ENCODE data around the gene ATMIN.

ATMIN gene

DNA sequence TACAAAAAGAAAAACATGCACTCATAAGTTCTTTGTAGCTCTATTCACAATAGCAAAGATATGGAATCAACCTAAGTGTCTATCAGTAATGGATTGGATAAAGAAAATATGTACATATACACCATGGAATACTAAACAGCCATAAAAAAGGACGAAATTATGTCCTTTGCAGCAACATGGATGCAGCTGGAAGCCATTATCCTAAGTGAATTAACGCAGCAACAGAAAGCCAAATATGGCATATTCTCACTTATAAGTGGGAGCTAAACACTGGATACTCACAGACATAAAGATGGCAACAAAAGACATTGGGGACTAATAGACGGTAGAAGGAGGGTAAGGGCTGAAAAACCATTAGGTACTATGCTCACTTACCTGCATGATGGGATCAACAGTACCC is 34.8 kb upstream of the ATMIN start:
- TF ChIP-seq, protein P1, sequence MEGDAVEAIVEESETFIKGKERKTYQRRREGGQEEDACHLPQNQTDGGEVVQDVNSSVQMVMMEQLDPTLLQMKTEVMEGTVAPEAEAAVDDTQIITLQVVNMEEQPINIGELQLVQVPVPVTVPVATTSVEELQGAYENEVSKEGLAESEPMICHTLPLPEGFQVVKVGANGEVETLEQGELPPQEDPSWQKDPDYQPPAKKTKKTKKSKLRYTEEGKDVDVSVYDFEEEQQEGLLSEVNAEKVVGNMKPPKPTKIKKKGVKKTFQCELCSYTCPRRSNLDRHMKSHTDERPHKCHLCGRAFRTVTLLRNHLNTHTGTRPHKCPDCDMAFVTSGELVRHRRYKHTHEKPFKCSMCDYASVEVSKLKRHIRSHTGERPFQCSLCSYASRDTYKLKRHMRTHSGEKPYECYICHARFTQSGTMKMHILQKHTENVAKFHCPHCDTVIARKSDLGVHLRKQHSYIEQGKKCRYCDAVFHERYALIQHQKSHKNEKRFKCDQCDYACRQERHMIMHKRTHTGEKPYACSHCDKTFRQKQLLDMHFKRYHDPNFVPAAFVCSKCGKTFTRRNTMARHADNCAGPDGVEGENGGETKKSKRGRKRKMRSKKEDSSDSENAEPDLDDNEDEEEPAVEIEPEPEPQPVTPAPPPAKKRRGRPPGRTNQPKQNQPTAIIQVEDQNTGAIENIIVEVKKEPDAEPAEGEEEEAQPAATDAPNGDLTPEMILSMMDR (IDR thresholded peaks at IDR 0.05), result no peak

DNA sequence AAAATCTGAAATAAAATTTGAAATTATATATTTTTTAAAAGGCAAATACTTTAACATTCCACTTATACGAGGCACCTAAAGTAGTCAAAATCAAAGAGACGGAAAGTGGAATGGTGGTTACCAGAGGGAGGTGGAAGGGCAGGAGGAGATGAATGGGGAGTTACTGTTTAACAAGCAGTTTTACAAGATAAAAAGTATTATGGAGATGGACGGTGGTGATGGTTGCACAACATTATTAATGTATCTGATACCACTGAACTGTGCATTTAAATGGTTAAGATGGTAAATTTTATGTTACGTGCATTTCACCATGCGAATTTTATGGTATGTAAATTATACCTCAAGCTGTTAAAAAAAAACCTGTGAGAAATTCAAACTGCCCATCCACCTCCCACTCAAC is 34.3 kb upstream of the ATMIN start:
- TF ChIP-seq, protein P1 (IDR thresholded peaks at IDR 0.05), result no peak

DNA sequence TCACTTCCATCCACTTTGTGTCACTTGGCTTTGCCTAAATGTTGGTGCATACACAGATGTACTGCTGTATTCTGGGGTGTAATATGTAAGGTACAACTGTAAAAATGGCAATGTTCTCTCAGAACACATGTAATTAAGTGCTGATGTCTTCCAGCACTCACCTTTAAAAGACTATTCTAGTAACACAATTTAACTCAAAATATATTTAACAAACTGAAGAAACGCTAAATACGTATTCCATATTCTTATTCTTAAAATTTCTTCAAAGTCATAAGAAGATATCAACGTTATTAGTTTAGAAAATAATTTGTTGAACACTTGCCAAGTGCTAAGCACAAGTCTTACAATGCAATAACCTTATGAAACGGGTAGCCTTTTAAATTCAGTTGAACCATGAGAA is 32.6 kb upstream of the ATMIN start:
- TF ChIP-seq, protein P1 (IDR thresholded peaks at IDR 0.05), result no peak

DNA sequence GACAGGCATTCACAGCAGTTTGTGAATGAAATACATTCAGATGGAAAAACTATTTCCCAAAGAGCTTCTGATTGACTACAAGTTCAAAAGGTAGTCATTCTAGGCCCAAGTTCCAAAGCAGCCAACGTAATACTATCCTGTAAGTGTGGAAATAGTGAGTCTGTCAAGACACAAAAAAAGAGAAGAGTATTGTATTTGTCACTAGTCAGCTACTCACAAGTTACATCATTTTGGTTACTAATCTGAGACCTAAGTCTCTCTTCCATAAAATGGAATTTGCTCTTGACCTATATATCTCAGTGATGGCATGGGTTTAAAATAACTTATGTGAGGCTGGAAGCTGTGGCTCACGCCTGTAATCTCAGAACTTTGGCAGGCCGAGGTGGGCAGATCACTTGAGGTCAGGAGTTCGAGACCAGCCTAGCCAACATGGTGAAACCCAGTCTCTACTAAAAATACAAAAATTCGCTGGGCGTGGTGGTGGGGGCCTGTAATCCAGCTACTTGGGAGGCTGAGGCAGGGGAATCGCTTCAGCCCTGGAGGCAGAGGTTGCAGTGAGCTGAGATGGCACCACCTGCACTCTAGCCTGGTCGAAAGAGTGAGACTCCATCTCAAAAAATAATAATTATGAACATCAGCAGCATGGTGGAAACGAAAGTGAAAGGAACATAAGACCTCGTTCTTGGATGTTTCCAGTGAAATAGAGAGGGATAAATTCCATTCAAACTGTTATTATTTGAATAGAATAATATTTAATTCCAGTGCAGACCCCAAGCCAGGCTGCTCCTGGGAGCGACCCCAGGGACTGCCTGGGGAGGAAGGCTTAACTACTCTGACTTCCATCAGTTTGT is 31.8 kb upstream of the ATMIN start:
- TF ChIP-seq, protein P1 (IDR thresholded peaks at IDR 0.05), result no peak

DNA sequence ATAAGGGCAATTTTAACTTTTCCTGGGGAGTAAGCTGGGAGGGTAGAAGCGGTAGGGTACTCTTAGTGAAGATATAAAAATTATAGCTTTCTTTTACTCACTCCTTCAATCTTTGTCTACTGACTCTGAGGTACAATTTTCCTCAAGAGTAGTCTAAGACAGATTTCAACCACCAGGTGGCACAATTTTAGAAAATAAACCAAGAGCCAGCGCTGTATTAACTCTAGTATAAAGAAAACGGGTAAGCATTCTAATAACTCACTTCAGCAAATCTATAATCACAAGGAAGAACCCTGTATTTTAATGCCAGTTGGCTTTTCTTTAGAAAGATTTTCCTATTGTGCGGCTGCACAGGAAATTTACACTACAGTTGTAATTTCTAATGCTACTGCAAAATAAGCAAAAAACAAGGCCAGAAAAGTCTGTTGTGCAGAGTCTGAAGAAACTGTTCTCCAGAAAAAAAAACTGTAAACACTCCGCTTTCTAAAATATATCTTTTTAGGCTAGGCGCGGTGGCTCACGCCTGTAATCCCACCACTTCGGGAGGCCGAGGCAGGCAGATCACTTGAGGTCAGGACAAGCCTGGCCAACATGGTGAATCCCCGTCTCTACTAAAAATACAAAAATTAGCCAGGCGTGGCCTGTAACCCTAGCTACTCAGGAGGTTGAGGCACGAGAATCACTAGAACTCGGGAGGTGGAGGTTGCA is 30.8 kb upstream of the ATMIN start:
- TF ChIP-seq, protein P1 (IDR thresholded peaks at IDR 0.05), result peak; percentile 60

DNA sequence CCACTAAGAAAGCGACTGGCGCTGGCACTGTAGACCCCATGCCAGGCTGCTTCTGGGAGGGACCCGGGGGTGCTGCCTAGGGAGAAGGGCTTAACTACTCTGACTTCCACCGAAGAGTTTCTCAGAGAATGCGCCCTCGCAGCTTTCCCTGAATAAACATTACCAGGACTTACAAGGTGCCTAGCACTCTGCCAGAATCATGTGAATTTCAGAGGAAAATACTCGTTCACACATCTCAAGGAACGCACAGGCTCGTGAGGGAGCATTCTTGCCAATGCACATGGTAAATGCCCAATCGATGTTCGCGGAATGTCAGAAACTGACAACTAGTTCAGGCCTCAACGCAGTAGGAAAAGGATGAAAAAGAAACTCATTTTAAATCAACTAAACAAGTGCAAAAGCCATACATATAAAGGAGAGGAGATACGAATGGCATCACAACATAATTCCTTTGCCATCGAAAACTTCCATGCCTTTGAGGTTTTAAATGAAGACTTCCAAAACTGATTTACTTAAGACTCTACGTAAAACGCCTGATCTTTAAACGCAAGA is 30.0 kb upstream of the ATMIN start:
- TF ChIP-seq, protein P1 (IDR thresholded peaks at IDR 0.05), result no peak

DNA sequence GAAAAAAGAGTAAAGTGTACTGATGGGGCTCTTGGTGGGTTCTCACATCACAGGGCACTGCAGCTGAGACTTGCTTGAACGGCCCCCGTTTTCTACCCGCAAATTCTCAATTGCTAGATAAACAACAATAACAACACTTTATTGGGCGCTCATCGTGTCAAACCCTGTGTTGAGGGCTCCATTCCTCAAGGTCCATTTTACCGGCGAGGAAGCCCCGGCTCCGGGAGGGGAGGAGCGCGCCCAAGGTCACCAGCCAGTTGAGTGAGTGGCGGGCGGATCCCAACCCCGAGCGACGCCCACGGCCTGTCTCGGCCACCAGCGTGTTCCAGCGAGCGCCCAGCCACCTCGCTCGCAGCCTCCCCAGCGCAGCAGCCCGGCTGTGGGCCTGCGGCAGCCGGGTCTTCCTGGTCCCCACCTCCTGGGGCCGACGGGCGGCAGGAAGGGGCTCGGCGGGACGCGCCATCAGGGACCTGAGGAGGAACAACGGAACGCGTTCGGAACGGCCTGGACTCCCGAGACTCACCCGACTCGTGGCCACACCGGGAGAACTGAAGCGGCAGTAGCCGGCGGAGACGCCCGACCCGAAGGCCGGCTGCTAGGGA is 29.3 kb upstream of the ATMIN start:
- TF ChIP-seq, protein P1 (IDR thresholded peaks at IDR 0.05), result no peak

All from LNCAP (cell line).